Fibroblast of lung (primary cell): ENCODE data around the gene TMEM250. TPM values are rescaled to one million over a fixed set of nuclear protein-coding genes. Genes with fewer than 3 reads are reported as not detected.

ENCODE experiments used
- DNase-seq, 2 donors: peaks; one replicate each; pipeline versions ENCODE4 v3.0.0 to v3.0.0-alpha.2; 2010; ENCODE audit warnings: low read depth in 2 of 2
- H2AFZ ChIP-seq: 2 replicates; pipeline ENCODE4 v1.5.1; 2012; ENCODE audit warnings: low read length, control low read depth, inconsistent platforms
- H3K27ac ChIP-seq: 2 replicates; pipeline ENCODE4 v1.5.1; 2011; ENCODE audit warnings: low read length, control low read depth; ENCODE audit not compliant: insufficient read depth
- H3K27me3 ChIP-seq: 2 replicates; pipeline ENCODE4 v1.5.1; 2011; ENCODE audit warnings: mild to moderate bottlenecking, low read length; ENCODE audit not compliant: control insufficient read depth, insufficient read depth
- H3K36me3 ChIP-seq: 2 replicates; pipeline ENCODE4 v1.5.1; 2011; ENCODE audit warnings: low read length; ENCODE audit not compliant: control insufficient read depth, insufficient read depth
- H3K4me1 ChIP-seq: 2 replicates; pipeline ENCODE4 v1.5.1; 2011; ENCODE audit warnings: low read length; ENCODE audit not compliant: control insufficient read depth, insufficient read depth; ENCODE audit errors: extremely low read depth
- H3K4me2 ChIP-seq: 2 replicates; pipeline ENCODE4 v1.5.1; 2011; ENCODE audit warnings: low read length, control low read depth; ENCODE audit not compliant: insufficient read depth; ENCODE audit errors: extremely low read depth
- H3K4me3 ChIP-seq, 4 experiments: fragments of 200-600 bp in 1 of 4; sonication (generic) in 1 of 4; replicated peaks in 1 of 4; 2 replicates each; pipeline ENCODE4 v1.5.1; 2011 to 2016; ENCODE audit warnings: low read length in 4 of 4, low read depth in 3 of 4, mild to moderate bottlenecking in 3 of 4, control low read depth in 2 of 4, inconsistent platforms in 1 of 4, mixed read lengths in 1 of 4; ENCODE audit not compliant: insufficient read depth in 1 of 4; ENCODE audit errors: control extremely low read depth in 1 of 4
- H3K79me2 ChIP-seq: 2 replicates; pipeline ENCODE4 v1.5.1; 2012; ENCODE audit warnings: mild to moderate bottlenecking, low read length, inconsistent platforms; ENCODE audit not compliant: control insufficient read depth, insufficient read depth
- H3K9ac ChIP-seq: 2 replicates; pipeline ENCODE4 v1.5.1; 2011; ENCODE audit warnings: mild to moderate bottlenecking, low read length, control low read depth; ENCODE audit not compliant: insufficient read depth
- H3K9me3 ChIP-seq: 2 replicates; pipeline ENCODE4 v1.5.1; 2012; ENCODE audit warnings: low read depth, low read length; ENCODE audit not compliant: control insufficient read depth, insufficient read depth
- H4K20me1 ChIP-seq: 2 replicates; pipeline ENCODE4 v1.5.1; 2011; ENCODE audit warnings: low read length; ENCODE audit not compliant: control insufficient read depth, insufficient read depth; ENCODE audit errors: extremely low read depth
- EZH2 ChIP-seq: IDR thresholded peaks from 2 replicates; pipeline ENCODE4 v1.5.1; 2012; ENCODE audit warnings: low read length, control low read depth, mild to moderate bottlenecking; ENCODE audit errors: missing control alignments
- polyA plus RNA-seq, 2 donors: library from polyadenylated mRNA; depleted of rRNA in 1 of 2; stranded (reverse) in 1 of 2; unstranded in 1 of 2; fragments of >200 nt; gene quantifications; 2 replicates each; pipeline ENCODE4 v1.2.1, GENCODE V29; 2011 to 2012; ENCODE audit warnings: missing spikeins in 1 of 2
- total RNA-seq: library from RNA; depleted of rRNA; stranded (reverse); fragments of >200 nt; gene quantifications from 2 replicates; pipeline ENCODE4 v1.2.1, GENCODE V29; 2014
- TF ChIP-seq, protein P1 (sequence below), 2 donors: IDR thresholded peaks in 1 of 2; conservative IDR thresholded peaks in 1 of 2; 1 replicate in 1 of 2; 2 replicates in 1 of 2; pipeline ENCODE4 v1.5.1; 2011 to 2012; ENCODE audit warnings: low read length in 2 of 2, control low read depth in 1 of 2, inconsistent platforms in 1 of 2, low read depth in 1 of 2, mild to moderate bottlenecking in 1 of 2

Gene TMEM250
- total and polyA plus RNA-seq, 2 donors (not counting 1 experiment from before 2014, with no cell fraction given), result 13.3 to 43.3 TPM

DNA sequence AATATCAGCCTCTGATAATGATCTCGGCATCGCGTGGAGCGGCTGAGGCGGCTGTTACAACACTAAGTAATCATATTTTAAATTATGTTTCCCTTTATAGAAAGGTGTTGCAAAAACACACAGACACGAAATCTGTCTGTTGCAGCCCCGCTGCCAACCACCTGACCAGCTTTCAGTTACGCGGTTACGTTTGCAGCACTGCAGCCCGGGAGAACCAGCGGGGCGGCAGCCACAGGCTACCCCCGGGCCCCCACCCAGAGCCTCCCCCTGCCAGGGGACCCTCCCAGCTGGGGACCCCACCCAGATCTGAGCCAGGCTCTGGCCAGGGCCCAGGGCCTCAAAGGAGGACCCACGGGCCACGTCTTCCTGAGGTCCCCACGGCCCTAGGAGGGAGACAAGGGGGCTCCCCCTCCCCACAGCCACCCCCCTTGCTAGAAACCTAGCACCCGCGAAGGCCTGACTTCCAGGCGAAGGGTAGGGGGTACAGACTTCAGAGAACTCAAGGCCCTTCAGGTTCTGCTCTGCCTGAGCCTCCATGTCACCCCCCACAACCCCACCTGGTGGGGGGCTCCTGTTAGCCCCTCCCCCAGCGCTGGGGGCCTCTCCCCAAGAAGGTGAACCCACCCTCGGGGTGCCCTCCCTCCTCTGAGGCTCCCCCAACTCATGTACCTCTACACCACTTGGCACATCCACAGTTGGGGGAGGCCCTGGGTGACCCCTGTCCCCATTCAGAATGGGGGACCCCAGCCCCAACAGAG, 29.6 kb downstream of the TMEM250 start:
- Histone ChIP-seq H4K20me1 (no peaks in the 10 kb centered on the region), H3K79me2 (peaks cover 76% of the 10 kb centered on the region), H3K9ac (no peak overlapping the region), H3K36me3 (peaks cover 4% of the 10 kb centered on the region), H2AFZ (no peak overlapping the region), H3K27ac (no peak overlapping the region), H3K4me1 (peaks cover 7% of the 10 kb centered on the region), H3K9me3 (no peaks in the 10 kb centered on the region), H3K4me3 (no peak overlapping the region), H3K4me2 (no peak overlapping the region), H3K27me3 (no peaks in the 10 kb centered on the region)
- no peak for DNase-seq
- TF ChIP-seq EZH2, result no peak
- TF ChIP-seq, protein P1, sequence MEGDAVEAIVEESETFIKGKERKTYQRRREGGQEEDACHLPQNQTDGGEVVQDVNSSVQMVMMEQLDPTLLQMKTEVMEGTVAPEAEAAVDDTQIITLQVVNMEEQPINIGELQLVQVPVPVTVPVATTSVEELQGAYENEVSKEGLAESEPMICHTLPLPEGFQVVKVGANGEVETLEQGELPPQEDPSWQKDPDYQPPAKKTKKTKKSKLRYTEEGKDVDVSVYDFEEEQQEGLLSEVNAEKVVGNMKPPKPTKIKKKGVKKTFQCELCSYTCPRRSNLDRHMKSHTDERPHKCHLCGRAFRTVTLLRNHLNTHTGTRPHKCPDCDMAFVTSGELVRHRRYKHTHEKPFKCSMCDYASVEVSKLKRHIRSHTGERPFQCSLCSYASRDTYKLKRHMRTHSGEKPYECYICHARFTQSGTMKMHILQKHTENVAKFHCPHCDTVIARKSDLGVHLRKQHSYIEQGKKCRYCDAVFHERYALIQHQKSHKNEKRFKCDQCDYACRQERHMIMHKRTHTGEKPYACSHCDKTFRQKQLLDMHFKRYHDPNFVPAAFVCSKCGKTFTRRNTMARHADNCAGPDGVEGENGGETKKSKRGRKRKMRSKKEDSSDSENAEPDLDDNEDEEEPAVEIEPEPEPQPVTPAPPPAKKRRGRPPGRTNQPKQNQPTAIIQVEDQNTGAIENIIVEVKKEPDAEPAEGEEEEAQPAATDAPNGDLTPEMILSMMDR (conservative IDR thresholded peaks at IDR 0.05 in 1 of 2, IDR thresholded peaks at IDR 0.05 in 1 of 2; ENCODE audit: low read depth in 1 of 2, low read length in 2 of 2), result no peak

DNA sequence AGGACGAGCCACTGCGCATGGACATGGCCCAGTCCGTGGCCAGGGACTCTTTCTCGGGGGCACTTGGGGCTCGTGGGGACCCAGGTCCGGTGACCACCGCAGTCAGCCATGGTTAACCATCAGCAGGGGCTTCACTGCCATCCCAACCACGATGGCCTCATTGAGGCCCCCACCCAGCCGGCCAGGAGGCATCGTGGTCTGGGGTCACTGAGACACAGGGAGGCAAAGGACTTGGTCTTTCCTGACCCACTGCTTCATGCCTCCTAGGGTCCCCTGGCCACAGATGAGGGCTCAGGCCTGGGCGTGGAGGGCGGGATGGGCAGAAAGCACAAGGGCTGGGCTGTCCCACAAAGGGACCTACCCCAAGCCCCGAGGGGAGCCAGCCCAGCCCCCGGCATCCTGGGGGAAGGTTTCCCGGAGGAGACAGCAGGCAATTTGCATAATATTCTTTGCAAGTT, 30.2 kb downstream of the TMEM250 start:
- Histone ChIP-seq H3K9me3 (no peaks in the 10 kb centered on the region), H3K27me3 (no peaks in the 10 kb centered on the region), H3K79me2 (peaks cover 71% of the 10 kb centered on the region), H3K36me3 (peaks cover 4% of the 10 kb centered on the region), H3K27ac (no peak overlapping the region), H3K4me2 (no peak overlapping the region), H4K20me1 (no peaks in the 10 kb centered on the region), H2AFZ (no peak overlapping the region), H3K4me1 (peaks cover 4% of the 10 kb centered on the region), H3K9ac (no peak overlapping the region), H3K4me3 (no peak overlapping the region)
- no peak for TF ChIP-seq EZH2
- TF ChIP-seq, protein P1 (conservative IDR thresholded peaks at IDR 0.05 in 1 of 2, IDR thresholded peaks at IDR 0.05 in 1 of 2; ENCODE audit: low read depth in 1 of 2, low read length in 2 of 2), result no peak
- no peak for DNase-seq

DNA sequence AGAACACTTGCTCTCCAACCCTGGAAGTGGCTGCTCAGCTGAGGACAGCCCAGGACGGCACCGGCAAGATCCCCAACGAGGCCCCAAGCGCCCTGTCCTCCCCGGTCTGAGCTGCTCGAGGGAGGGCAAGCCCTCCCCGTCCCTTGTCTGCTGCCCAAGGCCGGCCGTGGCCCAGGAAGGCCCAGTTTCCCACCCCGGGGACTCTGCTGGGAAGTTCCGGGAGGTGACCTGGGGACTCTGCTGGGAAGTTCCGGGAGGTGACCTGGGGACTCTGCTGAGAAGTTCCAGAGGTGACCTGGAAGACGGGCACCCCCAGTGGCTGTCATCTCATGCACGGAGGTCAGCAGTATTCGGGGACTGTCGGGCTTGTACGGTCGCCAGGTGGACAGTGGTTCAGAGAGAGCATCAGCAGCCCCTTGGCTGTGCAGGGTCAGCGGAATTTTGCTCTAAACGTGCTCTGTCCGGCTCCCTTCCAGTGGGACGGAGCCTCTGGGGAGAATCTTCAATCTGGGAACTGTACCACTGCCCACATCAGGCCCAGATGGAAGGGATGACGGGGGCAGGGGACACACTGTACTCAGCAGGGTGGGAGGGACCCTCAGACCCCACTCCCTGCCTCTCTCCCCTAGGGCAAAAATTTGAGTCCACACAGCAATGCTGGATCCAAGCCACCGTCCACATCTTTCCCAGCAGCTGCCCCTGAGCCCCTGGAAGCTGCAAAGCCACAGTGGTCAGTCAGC, 30.8 kb downstream of the TMEM250 start:
- H2AFZ ChIP-seq, result no peak overlapping the region
- DNase-seq, result no peak
- H3K36me3 ChIP-seq, result peaks cover 4% of the 10 kb centered on the region
- H3K9ac ChIP-seq, result no peak overlapping the region
- no peaks in the 10 kb centered on the region for H4K20me1 ChIP-seq
- H3K4me3 ChIP-seq, result no peak overlapping the region
- no peak overlapping the region for H3K27ac ChIP-seq
- H3K4me1 ChIP-seq, result no peaks in the 10 kb centered on the region
- H3K79me2 ChIP-seq, result peaks cover 67% of the 10 kb centered on the region
- H3K9me3 ChIP-seq, result no peaks in the 10 kb centered on the region
- no peak for TF ChIP-seq EZH2
- TF ChIP-seq, protein P1 (conservative IDR thresholded peaks at IDR 0.05 in 1 of 2, IDR thresholded peaks at IDR 0.05 in 1 of 2; ENCODE audit: low read depth in 1 of 2, low read length in 2 of 2), result no peak
- no peaks in the 10 kb centered on the region for H3K27me3 ChIP-seq
- no peak overlapping the region for H3K4me2 ChIP-seq
